ENCODE results near the gene TDRD7.
"Not testable (repeated sequence)": the region's sequence is repeated elsewhere in the genome, so short reads cannot be mapped to it uniquely, and the experiment has no call there.

- TF ChIP-seq CTCF, POLR2AphosphoS5 (IDR thresholded peaks at IDR 0.05): not testable (repeated sequence)
Observed at GRCh38 chr9:97497558-97498375, 85.9 kb downstream of the TDRD7 start.

Measured in prostate gland (tissue), 2 donors.